SK-N-SH (cell line): Measurements from ENCODE around the gene SEPTIN10.

Source experiments
- CTCF ChIP-seq: fragments of 200-600 bp; sonication (generic); IDR thresholded peaks from 2 replicates; pipeline ENCODE4 v1.6.1; 2017; ENCODE audit warnings: antibody characterized with exemption, mild to moderate bottlenecking, moderate library complexity
- EP300 ChIP-seq, 2 experiments: IDR thresholded peaks; 2 replicates each; pipeline versions ENCODE4 v1.4.0 to v1.6.1; 2012; ENCODE audit warnings: borderline replicate concordance in 1 of 2, low read depth in 1 of 2, low read length in 1 of 2
- FOSL2 ChIP-seq: IDR thresholded peaks from 2 replicates; pipeline ENCODE4 v1.4.0; 2012; ENCODE audit warnings: low read depth, mild to moderate bottlenecking, moderate library complexity, borderline replicate concordance
- GABPA ChIP-seq: IDR thresholded peaks from 2 replicates; pipeline ENCODE4 v1.4.0; 2012; ENCODE audit warnings: low read depth, mild to moderate bottlenecking
- MAX ChIP-seq: IDR thresholded peaks from 2 replicates; pipeline ENCODE4 v1.4.0; 2012; ENCODE audit warnings: low read depth
- MEF2A ChIP-seq: IDR thresholded peaks from 2 replicates; pipeline ENCODE4 v1.4.0; 2012; ENCODE audit warnings: low read depth, borderline replicate concordance
- RFX5 ChIP-seq: IDR thresholded peaks from 2 replicates; pipeline ENCODE4 v1.6.1; 2012; ENCODE audit warnings: mild to moderate bottlenecking, improper control_type of control experiment, low read length
- TAF1 ChIP-seq: IDR thresholded peaks from 2 replicates; pipeline ENCODE4 v1.6.1; 2012; ENCODE audit warnings: low read depth, mild to moderate bottlenecking, low read length, moderate library complexity, borderline replicate concordance
- USF2 ChIP-seq: fragments of 150-350 bp; IDR thresholded peaks from 2 replicates; pipeline ENCODE4 v1.6.1; 2017; ENCODE audit warnings: antibody characterized with exemption, low read length, low read depth, borderline replicate concordance

GRCh38 chr2:109592905-109593304 lies 20.9 kb downstream of the SEPTIN10 start:
- TF ChIP-seq EP300 (IDR thresholded peaks at IDR 0.05; ENCODE audit: borderline replicate concordance in 1 of 2, low read depth in 1 of 2, low read length in 1 of 2) (no peak), CTCF (no peak), TAF1 (no peak), USF2 (no peak), FOSL2 (no peak), GABPA (no peak), MEF2A (no peak), RFX5 (no peak), MAX (no peak)
